Keratinocyte (primary cell): ENCODE data around the gene CCSER1. TPM values are rescaled to one million over a fixed set of nuclear protein-coding genes. Genes with fewer than 3 reads are reported as not detected.

ENCODE experiments used
- DNase-seq: peaks from one replicate; pipeline ENCODE4 v3.0.0-alpha.2; 2011; ENCODE audit warnings: low read depth, missing footprints, low spot score
- FAIRE-seq: peaks from 2 replicates; lab custom pipeline; 2011; peaks lifted over from hg19 to GRCh38; lab: Jason Lieb, UNC
- H2AFZ ChIP-seq: 2 replicates; pipeline ENCODE4 v1.6.0; 2012; ENCODE audit warnings: low read length, control low read depth, inconsistent platforms; ENCODE audit not compliant: control insufficient read depth
- H3K27ac ChIP-seq: 2 replicates; pipeline ENCODE4 v1.5.1; 2011; ENCODE audit warnings: low read length; ENCODE audit not compliant: control insufficient read depth, insufficient read depth
- H3K27me3 ChIP-seq: 3 replicates; pipeline ENCODE4 v1.6.0; 2011; ENCODE audit warnings: low read length; ENCODE audit not compliant: control insufficient read depth, insufficient read depth; ENCODE audit errors: extremely low read depth
- H3K36me3 ChIP-seq, 2 experiments: 2 replicates in 1 of 2; 3 replicates in 1 of 2; pipeline ENCODE4 v1.5.1; 2011; ENCODE audit warnings: low read length in 2 of 2, mild to moderate bottlenecking in 1 of 2; ENCODE audit not compliant: control insufficient read depth in 2 of 2, insufficient read depth in 2 of 2; ENCODE audit errors: extremely low read depth in 1 of 2
- H3K4me1 ChIP-seq: 3 replicates; pipeline ENCODE4 v1.5.1; 2011; ENCODE audit warnings: low read length; ENCODE audit not compliant: control insufficient read depth, insufficient read depth; ENCODE audit errors: extremely low read depth
- H3K4me2 ChIP-seq: 3 replicates; pipeline ENCODE4 v1.6.0; 2011; ENCODE audit warnings: low read depth, low read length; ENCODE audit not compliant: control insufficient read depth, insufficient read depth; ENCODE audit errors: extremely low read depth
- H3K4me3 ChIP-seq, 3 experiments: fragments of 200-600 bp in 1 of 3; sonication (generic) in 1 of 3; 2 replicates in 2 of 3; 3 replicates in 1 of 3; pipeline ENCODE4 v1.5.1; 2011 to 2016; ENCODE audit warnings: low read length in 3 of 3, mild to moderate bottlenecking in 3 of 3, control low read depth in 2 of 3, inconsistent platforms in 1 of 3, low read depth in 1 of 3, mixed read lengths in 1 of 3, mixed run types in 1 of 3, moderate library complexity in 1 of 3; ENCODE audit not compliant: control insufficient read depth in 2 of 3, insufficient read depth in 2 of 3; ENCODE audit errors: extremely low read depth in 1 of 3
- H3K79me2 ChIP-seq: 2 replicates; pipeline ENCODE4 v1.6.0; 2012; ENCODE audit warnings: low read length; ENCODE audit not compliant: control insufficient read depth, insufficient read depth
- H3K9ac ChIP-seq: 3 replicates; pipeline ENCODE4 v1.6.0; 2011; ENCODE audit warnings: low read length; ENCODE audit not compliant: control insufficient read depth, insufficient read depth; ENCODE audit errors: extremely low read depth
- H3K9me1 ChIP-seq: 3 replicates; pipeline ENCODE4 v1.6.0; 2011; ENCODE audit warnings: low read length; ENCODE audit not compliant: control insufficient read depth, insufficient read depth; ENCODE audit errors: extremely low read depth
- H3K9me3 ChIP-seq: 2 replicates; pipeline ENCODE4 v1.5.1; 2012; ENCODE audit warnings: low read depth, low read length; ENCODE audit not compliant: control insufficient read depth
- H4K20me1 ChIP-seq: 3 replicates; pipeline ENCODE4 v1.6.0; 2011; ENCODE audit warnings: low read length; ENCODE audit not compliant: control insufficient read depth, insufficient read depth; ENCODE audit errors: extremely low read depth
- EZH2 ChIP-seq: IDR thresholded peaks from one replicate; pipeline ENCODE4 v1.6.1; 2012; ENCODE audit warnings: inconsistent platforms, mild to moderate bottlenecking, low read length, moderate library complexity
- dilution Hi-C: fragments of 300-500 bp; cut with MboI; formaldehyde crosslinking; loops from one replicate; pipeline ENCODE4 v1.7.0; 2020; ENCODE audit warnings: low sequenced_read_pairs; ENCODE audit not compliant: extremely low pct_ligation_motif_present
- polyA plus RNA-seq, 5 experiments: library from polyadenylated mRNA; depleted of rRNA in 3 of 5; stranded (reverse) in 3 of 5; stranded (forward) in 1 of 5; unstranded in 1 of 5; fragments of >200 nt; gene quantifications; 1 replicate in 1 of 5; 2 replicates in 3 of 5; 3 replicates in 1 of 5; pipeline versions ENCODE4 v1.2.1 to v1.2.3, GENCODE V29; 2011 to 2012; ENCODE audit warnings: missing spikeins in 2 of 5, low read depth in 1 of 5, low replicate concordance in 1 of 5
- TF ChIP-seq, protein P1 (sequence below), 3 experiments: IDR thresholded peaks in 1 of 3; conservative IDR thresholded peaks in 1 of 3; optimal IDR thresholded peaks in 1 of 3; 2 replicates in 2 of 3; 3 replicates in 1 of 3; pipeline versions ENCODE3 to v1.5.1; 2011; ENCODE audit warnings: low read length in 3 of 3, mild to moderate bottlenecking in 3 of 3, moderate library complexity in 2 of 3, control low read depth in 1 of 3, inconsistent platforms in 1 of 3; ENCODE audit not compliant: insufficient read depth in 2 of 3; ENCODE audit errors: extremely low read depth in 1 of 3

Gene CCSER1
- polyA plus RNA-seq, 1 donor (not counting 4 experiments of a cell fraction or from before 2014, with no cell fraction given): 1.2 TPM

DNA sequence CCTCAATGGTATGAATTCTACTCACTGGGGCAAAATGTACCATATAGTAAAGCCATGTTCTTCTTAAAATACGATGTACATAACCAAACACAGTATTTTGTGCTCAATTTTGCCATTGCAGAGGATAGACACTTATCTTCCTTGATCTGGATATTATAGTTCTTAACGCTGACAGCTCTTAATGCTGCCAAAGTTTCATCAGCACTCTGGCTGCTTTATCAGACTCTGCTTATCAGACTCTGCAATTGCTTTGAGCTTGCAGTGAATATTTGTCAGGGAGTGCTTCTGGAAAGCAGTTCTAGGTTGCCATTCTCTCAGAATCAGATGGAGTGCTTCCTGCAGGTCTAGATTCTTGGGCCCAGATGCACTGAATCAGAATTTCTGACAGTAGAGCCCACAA is 863.1 kb downstream of the CCSER1 start:
- Histone ChIP-seq H3K9ac (no peak overlapping the region), H3K9me1 (no peaks in the 10 kb centered on the region), H3K27ac (no peak overlapping the region), H3K36me3 (no peaks in the 10 kb centered on the region), H4K20me1 (no peaks in the 10 kb centered on the region), H3K4me2 (no peak overlapping the region), H3K27me3 (no peaks in the 10 kb centered on the region), H2AFZ (peak overlapping the region; percentile 14), H3K9me3 (no peaks in the 10 kb centered on the region), H3K79me2 (no peaks in the 10 kb centered on the region), H3K4me1 (no peaks in the 10 kb centered on the region), H3K4me3 (no peak overlapping the region)
- dilution Hi-C loops: no loop called here
- no peak for FAIRE-seq
- TF ChIP-seq, protein P1, sequence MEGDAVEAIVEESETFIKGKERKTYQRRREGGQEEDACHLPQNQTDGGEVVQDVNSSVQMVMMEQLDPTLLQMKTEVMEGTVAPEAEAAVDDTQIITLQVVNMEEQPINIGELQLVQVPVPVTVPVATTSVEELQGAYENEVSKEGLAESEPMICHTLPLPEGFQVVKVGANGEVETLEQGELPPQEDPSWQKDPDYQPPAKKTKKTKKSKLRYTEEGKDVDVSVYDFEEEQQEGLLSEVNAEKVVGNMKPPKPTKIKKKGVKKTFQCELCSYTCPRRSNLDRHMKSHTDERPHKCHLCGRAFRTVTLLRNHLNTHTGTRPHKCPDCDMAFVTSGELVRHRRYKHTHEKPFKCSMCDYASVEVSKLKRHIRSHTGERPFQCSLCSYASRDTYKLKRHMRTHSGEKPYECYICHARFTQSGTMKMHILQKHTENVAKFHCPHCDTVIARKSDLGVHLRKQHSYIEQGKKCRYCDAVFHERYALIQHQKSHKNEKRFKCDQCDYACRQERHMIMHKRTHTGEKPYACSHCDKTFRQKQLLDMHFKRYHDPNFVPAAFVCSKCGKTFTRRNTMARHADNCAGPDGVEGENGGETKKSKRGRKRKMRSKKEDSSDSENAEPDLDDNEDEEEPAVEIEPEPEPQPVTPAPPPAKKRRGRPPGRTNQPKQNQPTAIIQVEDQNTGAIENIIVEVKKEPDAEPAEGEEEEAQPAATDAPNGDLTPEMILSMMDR (optimal IDR thresholded peaks at IDR 0.05 in 1 of 3, IDR thresholded peaks at IDR 0.05 in 1 of 3, conservative IDR thresholded peaks at IDR 0.05 in 1 of 3; ENCODE audit: extremely low read depth in 1 of 3, insufficient read depth in 2 of 3, low read length in 3 of 3): no peak
- no peak for TF ChIP-seq EZH2
- no peak for DNase-seq

DNA sequence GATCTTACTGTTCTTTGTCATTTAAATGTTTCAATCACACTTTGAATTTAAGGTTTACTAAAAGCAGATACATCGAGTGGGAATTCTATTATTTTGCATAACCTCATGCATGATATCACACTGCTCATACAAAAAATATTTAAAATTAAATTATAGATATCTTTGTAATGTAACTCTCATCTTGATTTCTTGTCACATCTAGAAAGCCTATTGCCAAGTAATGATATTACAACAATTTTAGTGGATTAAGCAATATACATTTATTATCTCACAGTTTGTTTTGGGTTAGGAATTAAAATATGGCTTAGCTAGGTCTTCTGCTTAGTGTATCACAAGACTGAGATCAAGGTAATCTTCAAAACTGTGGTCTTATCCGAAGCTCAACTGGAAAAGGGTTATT is 865.0 kb downstream of the CCSER1 start:
- Histone ChIP-seq H3K27me3 (no peaks in the 10 kb centered on the region), H3K9me1 (no peaks in the 10 kb centered on the region), H3K79me2 (no peaks in the 10 kb centered on the region), H2AFZ (no peak overlapping the region), H3K27ac (no peak overlapping the region), H3K9ac (no peak overlapping the region), H3K36me3 (no peaks in the 10 kb centered on the region), H3K9me3 (no peaks in the 10 kb centered on the region), H3K4me2 (no peak overlapping the region), H3K4me3 (no peak overlapping the region), H4K20me1 (no peaks in the 10 kb centered on the region), H3K4me1 (no peaks in the 10 kb centered on the region)
- TF ChIP-seq, protein P1 (optimal IDR thresholded peaks at IDR 0.05 in 1 of 3, IDR thresholded peaks at IDR 0.05 in 1 of 3, conservative IDR thresholded peaks at IDR 0.05 in 1 of 3; ENCODE audit: extremely low read depth in 1 of 3, insufficient read depth in 2 of 3, low read length in 3 of 3): no peak
- no peak for TF ChIP-seq EZH2
- FAIRE-seq (no peak), DNase-seq (no peak)
- dilution Hi-C loops: no loop called here
